Astrocyte of the cerebellum (primary cell): ENCODE data around the gene CDC42SE1.

ENCODE experiments used
- DNase-seq: peaks from one replicate; pipeline ENCODE4 v3.0.0-alpha.2; 2011; ENCODE audit warnings: low read depth
- H3K4me3 ChIP-seq: 2 replicates; pipeline ENCODE4 v1.5.1; 2011; ENCODE audit warnings: mild to moderate bottlenecking, low read depth, low read length, moderate library complexity
- CTCF ChIP-seq: IDR thresholded peaks from 2 replicates; pipeline ENCODE4 v1.5.1; 2012; ENCODE audit warnings: low read length, low read depth, moderate library complexity, mild to moderate bottlenecking; ENCODE audit errors: missing control alignments
- in situ Hi-C: cut with HindIII; loops from 2 replicates; pipeline ENCODE4 v1.10.0; 2017; ENCODE audit warnings: low sequenced_read_pairs

Gene CDC42SE1

GRCh38 chr1:151085953-151086559 is 26.6 kb upstream of the CDC42SE1 start:
- no peak for TF ChIP-seq CTCF
- no peak overlapping the region for H3K4me3 ChIP-seq
- in situ Hi-C loops: no loop called here
- DNase-seq: no peak

DNA sequence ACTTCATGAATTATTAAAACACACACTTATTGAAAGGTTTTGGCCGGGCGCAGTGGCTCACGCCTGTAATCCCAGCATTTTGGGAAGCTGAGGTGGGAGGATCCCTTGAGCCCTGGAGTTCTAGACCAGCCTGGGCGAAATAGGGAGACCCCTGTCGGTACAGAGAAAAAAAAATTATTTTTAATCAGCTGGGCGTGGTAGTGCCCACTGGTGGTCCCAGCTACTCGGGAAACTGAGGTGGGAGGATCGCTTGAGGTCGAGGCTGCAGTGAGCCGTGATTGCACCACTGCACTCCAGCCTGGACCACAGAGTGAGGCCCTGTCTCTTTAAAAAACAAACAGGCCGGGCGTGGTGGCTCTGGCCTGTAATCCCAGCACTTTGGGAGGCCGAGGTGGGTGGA is 12.8 kb upstream of the CDC42SE1 start:
- in situ Hi-C loops: no loop called here
- no peak for DNase-seq
- TF ChIP-seq CTCF: no peak
- H3K4me3 ChIP-seq: no peak overlapping the region

DNA sequence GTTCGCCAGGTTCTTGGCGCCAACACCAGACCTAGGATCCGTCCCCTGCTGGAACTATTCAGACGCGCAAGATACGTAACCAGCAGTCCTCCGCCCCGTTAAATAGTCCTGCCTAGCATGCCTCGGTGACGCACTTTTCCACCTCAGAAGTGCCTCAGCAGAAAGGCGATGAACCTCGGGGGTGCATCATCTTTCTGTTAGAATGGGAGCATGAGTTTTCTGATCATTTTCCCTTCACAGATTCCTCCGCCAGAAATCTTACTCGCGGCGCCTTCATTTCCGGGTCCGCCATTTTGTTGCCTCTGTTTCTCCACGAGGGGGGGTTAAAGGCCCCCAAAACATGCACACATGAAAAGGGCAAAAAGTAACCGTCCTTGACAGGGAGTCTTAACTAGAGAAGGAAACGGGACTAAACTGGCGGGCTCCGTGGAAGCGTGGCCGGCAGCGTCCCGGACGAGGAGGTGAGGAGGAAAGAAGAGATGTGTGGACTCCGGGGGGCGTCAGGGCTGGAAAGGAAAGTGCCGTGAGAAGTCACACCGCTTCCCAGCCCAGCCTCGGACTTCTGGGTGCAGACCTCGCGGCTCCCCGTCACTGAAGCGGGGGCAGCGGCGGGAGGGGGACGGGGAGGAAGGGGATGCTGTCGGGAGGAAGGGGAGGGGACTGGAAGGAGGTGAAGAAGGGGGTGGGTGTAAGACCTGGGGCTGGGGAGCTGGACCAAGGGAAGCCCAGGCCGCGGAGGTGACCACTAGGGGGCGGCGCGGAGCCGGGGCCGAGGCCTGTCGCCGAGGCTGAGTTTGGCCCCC is 11.3 kb upstream of the CDC42SE1 start, which contains the start of gene GABPB2:
Gene GABPB2 (plus strand): TSS at position 288 of the 803 bp plus-strand sequence. CDS start 17,429 bp downstream, outside the sequence.
- in situ Hi-C loops: no loop called here
- peak within 1 kb of the TSS; percentile 68 for H3K4me3 ChIP-seq
- peak; percentile 87 for TF ChIP-seq CTCF
- DNase-seq: peak; percentile 96

GRCh38 chr1:151069103-151069486 is 9.7 kb upstream of the CDC42SE1 start:
- H3K4me3 ChIP-seq: no peak overlapping the region
- no peak for DNase-seq
- no peak for TF ChIP-seq CTCF
- in situ Hi-C loops: no loop called here

DNA sequence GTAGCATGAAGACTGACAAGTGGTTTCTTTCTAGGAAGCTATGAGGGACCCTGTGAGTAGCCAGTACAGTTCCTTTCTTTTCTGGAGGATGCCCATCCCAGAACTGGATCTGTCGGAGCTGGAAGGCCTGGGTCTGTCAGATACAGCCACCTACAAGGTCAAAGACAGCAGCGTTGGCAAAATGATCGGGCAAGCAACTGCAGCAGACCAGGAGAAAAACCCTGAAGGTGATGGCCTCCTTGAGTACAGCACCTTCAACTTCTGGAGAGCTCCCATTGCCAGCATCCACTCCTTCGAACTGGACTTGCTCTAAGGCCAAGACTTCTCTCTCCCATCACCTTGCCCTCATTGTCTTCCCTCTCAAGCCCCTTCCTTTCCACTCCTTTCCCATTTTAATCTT is 7.8 kb upstream of the CDC42SE1 start:
- DNase-seq: no peak
- TF ChIP-seq CTCF: no peak
- in situ Hi-C loops: no loop called here
- no peak overlapping the region for H3K4me3 ChIP-seq

- in situ Hi-C loops: no loop called here
- no peak for DNase-seq
- H3K4me3 ChIP-seq: no peak overlapping the region
- no peak for TF ChIP-seq CTCF
Measured at GRCh38 chr1:151065089-151065645, 5.7 kb upstream of the CDC42SE1 start.
